ENCODE data around the gene CHIA. TPM values are rescaled to one million over a fixed set of nuclear protein-coding genes. Genes with fewer than 3 reads are reported as not detected.
A peak's percentile ranks its signal among the peaks of the same experiment; 100 is the strongest.

Gene CHIA
- total and polyA plus RNA-seq, 2 of the 13 experiments (the other 11 are each of a cell fraction or from before 2014, with no cell fraction given), result not detected

- no peak for TF ChIP-seq TRIM22 (IDR thresholded peaks at IDR 0.05)
- no peak for TF ChIP-seq ZNF703 (CRISPR knock-in tag; IDR thresholded peaks at IDR 0.05; ENCODE audit: borderline replicate concordance)
- no peak for TF ChIP-seq MAX (IDR thresholded peaks at IDR 0.05)
- no peak for TF ChIP-seq NCOA5 (CRISPR knock-in tag; IDR thresholded peaks at IDR 0.05)
- TF ChIP-seq ZNF546 (CRISPR knock-in tag; conservative IDR thresholded peaks at IDR 0.05), result no peak
- TF ChIP-seq ZNF234 (CRISPR knock-in tag; conservative IDR thresholded peaks at IDR 0.05), result no peak
- no peak for TF ChIP-seq ZBTB42 (CRISPR knock-in tag; IDR thresholded peaks at IDR 0.05)
- no peak for TF ChIP-seq TSC22D2 (CRISPR knock-in tag; IDR thresholded peaks at IDR 0.05; ENCODE audit: borderline replicate concordance)
- no peak for TF ChIP-seq ZNF34 (CRISPR knock-in tag; IDR thresholded peaks at IDR 0.05; ENCODE audit: borderline replicate concordance)
- TF ChIP-seq PITX1 (CRISPR knock-in tag; IDR thresholded peaks at IDR 0.05), result no peak
- 0 out of 2 replicates have a peak, but pooled peaks have one; percentile 25 for TF ChIP-seq SP5 (CRISPR knock-in tag; IDR thresholded peaks at IDR 0.05; ENCODE audit: borderline replicate concordance, low read depth)
- TF ChIP-seq NONO (IDR thresholded peaks at IDR 0.05), result no peak
- TF ChIP-seq NONO (CRISPR knock-in tag; conservative IDR thresholded peaks at IDR 0.05), result no peak
- no peak for TF ChIP-seq BCL6 (CRISPR knock-in tag; IDR thresholded peaks at IDR 0.05)
- TF ChIP-seq ZNF547 (CRISPR knock-in tag; IDR thresholded peaks at IDR 0.05), result no peak
- TF ChIP-seq PAXIP1 (CRISPR knock-in tag; conservative IDR thresholded peaks at IDR 0.05), result no peak
- no peak for TF ChIP-seq ZNF484 (CRISPR knock-in tag; IDR thresholded peaks at IDR 0.05; ENCODE audit: borderline replicate concordance, low read depth)
- no peak for TF ChIP-seq MBNL3 (CRISPR knock-in tag; conservative IDR thresholded peaks at IDR 0.05)
- no peak for TF ChIP-seq RBM22 (optimal IDR thresholded peaks at IDR 0.05; ENCODE audit: low read length)
- TF ChIP-seq AKAP8 (CRISPR knock-in tag; IDR thresholded peaks at IDR 0.05), result no peak
- no peak for TF ChIP-seq ZBTB39 (CRISPR knock-in tag; IDR thresholded peaks at IDR 0.05)
- no peak for TF ChIP-seq EED (CRISPR knock-in tag; IDR thresholded peaks at IDR 0.05)
- no peak for TF ChIP-seq MAFF (IDR thresholded peaks at IDR 0.05; ENCODE audit: low read depth, low read length)
These were observed 55.6 kb downstream of the CHIA start (continued) for GRCh38 chr1:111346089-111346885.

All from HepG2 (cell line).